Nucleus accumbens (tissue), 56 donors: ENCODE results near the gene OR7D4.
A peak's percentile ranks its signal among the peaks of the same experiment; 100 is the strongest.
"Not testable (repeated sequence)": the region's sequence is repeated elsewhere in the genome, so short reads cannot be mapped to it uniquely, and the experiment has no call there.

Experiments
- DNase-seq, 56 donors: peaks; one replicate each; lab custom pipeline; 2025; lab: John Stamatoyannopoulos, UW

The OR7D4 gene

DNA sequence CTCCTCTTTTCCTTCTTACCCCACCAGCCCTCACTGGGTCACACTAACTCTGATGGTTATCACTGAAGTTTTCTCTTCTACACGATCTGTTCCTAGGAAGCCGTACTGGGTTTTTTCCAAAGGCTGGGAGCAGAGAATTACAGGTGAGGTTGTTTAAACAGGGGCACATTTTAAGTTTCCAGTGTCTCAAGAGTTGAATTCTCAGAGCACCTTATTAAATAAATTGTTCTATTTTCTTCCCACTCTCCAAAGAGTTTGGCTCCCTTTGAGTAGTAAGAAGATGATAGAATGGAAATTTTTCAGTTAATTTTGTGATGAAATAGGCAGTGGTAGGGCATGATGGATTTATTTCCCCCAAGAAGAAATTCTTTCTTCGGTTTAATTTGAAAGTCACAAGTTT is at the start of gene OR7D4:
Gene OR7D4, minus strand, starts transcription at position 101 of the 400 bp plus-strand sequence. CDS start 4,752 bp downstream, outside the sequence.
- no peak for DNase-seq

DNA sequence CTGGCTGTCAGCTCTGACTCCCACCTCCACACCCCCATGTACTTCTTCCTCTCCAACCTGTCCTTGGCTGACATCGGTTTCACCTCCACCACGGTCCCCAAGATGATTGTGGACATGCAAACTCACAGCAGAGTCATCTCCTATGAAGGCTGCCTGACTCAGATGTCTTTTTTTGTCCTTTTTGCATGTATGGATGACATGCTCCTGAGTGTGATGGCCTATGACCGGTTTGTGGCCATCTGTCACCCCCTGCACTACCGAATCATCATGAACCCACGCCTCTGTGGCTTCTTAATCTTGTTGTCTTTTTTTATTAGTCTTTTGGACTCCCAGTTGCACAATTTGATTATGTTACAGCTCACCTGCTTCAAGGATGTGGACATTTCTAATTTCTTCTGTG is 31.8 kb upstream of the OR7D4 start:
- no peak for DNase-seq

DNA sequence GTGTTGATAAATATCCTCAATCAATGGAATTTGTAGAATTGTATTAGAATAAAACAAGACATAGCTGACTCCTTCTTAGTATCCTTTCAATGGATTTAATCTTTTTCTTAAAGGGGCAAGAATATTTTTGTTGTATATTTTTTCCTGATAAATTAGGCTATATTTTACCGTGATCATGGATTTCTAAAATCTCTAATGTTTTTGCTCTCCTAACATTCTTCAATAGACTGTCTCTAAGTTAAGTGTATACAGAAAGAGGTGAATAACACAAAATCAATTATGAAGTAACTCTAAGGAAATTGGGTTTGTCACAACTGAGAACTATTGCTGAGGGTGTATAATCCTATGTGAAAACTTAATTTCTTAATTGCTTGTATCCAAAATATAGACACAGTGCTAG is 31.2 kb upstream of the OR7D4 start, which contains the start of gene OR7E24:
Gene OR7E24, plus strand, starts transcription at position 301 of the 400 bp plus-strand sequence. CDS start 114 bp downstream, outside the sequence.
- no peak for DNase-seq

DNA sequence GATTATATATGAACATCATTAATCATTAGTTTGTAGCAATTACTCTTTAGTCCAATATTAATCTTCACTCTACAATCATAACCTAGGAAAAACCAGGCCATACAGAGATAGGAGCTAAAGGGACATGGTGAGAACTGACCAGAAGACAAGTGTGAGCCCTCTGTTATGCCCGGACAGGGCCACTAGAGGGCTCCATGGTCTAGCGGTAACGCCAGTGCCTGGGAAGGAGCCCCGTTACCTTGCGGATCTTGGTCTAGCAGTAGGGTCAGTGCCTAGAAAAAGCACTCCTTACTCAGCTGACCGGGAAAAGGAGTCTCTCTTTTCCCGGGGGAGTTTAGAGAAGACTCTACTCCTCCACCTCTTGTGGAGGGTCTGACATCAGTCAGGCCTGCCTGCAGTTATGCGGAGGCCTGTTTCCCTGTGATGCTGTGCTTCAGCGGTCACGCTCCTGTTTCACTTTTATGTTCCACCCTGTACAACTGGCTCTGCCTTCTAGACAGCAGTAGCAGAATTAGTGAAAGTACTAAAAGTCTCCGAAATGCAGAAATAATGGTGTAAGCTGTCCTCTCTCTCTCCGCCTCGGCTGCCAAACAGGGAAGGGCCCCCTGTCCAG is 13.8 kb downstream of the OR7D4 start:
- peak in 49 of 56 donors; percentile 0 to 77 (median 16) for DNase-seq

DNA sequence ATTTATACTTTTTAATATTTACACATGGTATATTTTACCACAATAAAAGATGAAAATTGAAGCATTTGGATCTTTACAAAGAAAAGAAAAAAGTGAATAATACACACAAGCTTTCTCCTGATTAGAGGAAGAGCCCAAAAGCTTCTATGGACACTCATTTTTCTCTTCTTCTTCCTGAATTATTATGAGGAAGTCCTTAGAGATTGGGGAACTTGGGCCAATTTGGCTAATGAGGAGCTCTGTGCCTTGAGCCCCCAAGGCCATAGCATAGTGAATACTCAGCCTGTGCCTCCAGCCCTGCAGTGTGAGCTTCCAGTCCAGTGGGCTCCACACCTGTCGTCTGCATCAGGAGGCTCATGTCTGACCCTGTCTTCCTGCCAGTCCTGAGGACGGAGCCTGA is 21.3 kb downstream of the OR7D4 start:
- DNase-seq = not testable (repeated sequence)

DNA sequence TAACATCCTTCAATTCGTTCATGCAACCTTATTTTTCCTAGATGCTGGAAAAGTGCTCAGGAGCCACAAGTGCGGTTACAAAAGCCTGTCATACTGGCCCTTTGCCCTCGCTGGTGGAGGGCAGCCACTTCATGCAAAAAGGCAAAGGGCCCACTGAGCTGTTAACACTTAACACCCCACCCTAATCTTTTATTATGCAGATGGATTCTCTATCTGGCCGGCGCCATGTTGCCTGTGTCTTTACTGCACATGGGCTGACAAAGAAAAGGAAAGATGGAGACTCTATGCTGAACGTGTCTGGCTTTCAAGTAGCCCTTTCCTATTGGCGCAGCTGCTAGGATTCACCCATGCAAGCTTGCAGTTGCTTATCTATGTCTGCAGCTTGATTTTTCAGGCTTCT is 29.9 kb downstream of the OR7D4 start:
- no peak for DNase-seq

DNA sequence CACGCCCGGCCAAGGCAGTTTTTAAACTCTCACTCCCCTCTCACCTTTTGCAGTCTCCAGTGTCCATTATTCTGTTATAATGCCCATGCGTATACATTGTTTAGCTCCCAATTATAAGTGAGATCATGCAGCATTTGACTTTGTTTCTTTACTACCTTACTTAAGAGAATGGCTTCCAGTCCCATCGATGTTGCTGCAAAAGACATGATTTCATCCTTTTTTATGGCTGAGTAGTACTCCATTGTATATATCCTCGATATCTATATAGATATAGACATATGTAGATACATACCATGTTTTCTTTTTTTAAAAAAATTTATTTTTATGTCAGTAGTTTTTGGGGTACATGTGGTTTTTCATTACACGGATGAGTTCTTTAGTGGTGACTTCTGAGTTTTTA is 32.2 kb downstream of the OR7D4 start:
- no peak for DNase-seq

DNA sequence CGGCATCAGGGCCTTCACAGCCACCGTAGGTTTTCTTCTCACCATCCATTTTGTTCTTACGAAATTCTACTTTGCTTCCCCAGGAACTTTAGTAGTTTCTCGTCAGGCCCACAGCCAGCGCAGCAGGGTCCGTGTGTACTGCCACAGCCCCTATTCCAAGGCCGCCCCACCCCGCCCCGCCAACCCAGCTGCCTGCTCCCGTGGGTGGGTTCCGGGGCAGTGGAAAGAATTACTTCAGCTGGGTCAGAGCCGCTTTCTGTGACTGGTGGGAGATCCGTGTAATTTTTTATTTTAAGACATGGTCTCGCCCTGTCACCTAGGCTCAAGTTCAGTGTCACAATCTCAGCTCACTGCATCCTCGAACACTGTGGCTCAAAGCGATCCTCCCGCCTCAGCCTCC is 36.4 kb downstream of the OR7D4 start:
- no peak for DNase-seq

DNA sequence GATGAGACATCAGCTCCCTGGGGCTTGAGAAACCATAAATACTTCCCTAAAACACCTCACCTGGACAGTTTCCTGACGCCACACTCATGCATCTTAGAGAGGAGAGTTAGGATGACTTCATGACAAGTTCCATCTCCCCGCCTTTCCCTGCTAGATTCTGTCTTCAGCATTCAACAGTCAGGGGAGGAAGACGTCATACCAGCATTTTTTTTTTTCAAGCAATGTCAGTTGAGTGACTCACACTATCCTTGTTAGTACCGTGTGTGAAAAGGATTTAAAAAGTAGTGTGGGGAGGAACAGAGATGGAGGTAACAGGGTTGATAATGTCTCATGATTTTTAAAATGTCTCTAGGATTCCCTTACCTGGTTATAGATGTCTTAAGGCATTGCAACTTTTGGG is 40.5 kb downstream of the OR7D4 start, which contains the start of gene OR7D2:
Gene OR7D2, plus strand, starts transcription at position 79 of the 400 bp plus-strand sequence. CDS start 6,803 bp downstream, outside the sequence.
- no peak for DNase-seq

DNA sequence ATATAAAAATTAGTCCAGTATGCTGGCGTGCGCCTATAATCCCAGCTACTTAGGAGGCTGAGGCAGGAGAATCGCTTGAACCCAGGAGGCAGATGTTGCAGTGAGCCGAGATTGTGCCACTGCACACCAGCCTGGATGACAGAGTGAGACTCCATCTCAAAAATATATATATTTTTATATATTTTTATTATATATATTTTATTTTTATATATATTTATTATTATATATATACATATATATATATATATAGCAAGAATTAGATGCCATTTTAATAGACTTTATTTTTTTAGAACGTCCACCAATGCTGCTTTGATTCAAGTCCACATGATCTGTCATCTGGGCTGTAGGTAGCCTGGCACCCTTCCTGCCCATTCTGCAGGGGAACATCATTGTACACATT is 44.1 kb downstream of the OR7D4 start:
- no peak for DNase-seq

DNA sequence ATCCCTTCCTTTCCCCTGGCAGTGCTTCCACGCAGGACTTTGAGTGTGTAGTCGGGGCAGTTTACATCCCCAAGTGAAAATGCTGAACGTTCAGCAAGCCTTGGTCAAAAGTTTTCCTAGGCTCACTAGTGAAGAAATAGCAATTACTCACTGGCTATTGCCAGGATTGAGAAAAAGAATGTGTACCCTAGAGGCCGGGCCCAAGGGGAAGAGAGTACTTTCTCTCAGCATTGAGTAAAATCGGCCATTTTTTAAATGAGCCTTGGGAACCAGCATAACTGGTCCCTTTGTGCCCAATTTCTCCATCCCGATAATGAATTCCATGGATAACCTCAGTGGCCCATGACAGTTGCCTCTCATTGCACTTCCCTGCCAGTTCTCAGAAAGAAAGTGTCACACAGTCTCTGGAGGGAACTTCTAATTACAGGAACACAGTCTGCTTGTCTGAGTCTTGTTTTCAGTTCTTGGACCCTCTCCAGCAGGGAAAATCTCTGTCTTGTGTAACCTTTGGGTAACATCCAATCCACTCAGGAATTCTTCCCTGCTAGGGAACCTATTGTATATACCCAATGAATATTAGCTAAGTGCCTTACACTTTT is 47.9 kb downstream of the OR7D4 start:
- no peak for DNase-seq

DNA sequence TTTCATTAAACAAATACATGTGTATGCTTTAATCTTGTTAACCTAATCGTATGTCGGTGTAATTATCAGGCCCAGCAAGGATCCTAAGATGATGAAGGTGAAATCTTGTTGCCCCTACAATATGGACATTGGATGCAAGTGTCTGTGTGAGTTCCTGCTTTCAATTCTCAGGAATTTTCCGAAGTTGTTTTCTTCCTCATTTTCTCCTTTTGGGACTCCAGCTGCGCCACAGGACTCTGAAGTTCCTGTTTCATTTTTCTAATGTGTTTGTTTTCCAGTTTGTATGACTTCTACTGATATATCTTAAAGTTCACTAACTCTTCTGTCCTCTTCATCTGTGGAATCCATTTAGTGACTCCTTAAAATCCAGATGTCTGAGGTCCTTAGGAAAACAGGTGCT is 52.5 kb downstream of the OR7D4 start:
- no peak for DNase-seq

DNA sequence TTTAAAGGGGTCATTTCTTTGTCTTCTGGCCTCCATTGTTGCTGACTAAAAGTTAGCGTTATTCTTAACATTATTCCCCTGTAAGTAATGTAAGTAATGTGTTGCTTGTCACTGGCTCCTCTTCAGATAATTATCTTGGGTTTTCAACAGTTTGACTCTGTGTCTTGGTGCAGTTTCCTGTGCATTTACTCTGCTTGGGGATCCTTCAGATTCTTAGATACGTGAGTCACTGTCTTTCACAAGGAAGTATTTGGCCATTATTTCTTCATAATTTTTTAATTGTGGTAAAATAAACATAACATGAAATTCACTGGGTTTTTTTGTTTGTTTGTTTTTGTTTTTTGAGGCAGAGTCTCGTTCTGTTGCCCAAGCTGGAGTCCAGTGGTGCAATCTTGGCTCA is 54.1 kb downstream of the OR7D4 start:
- no peak for DNase-seq

DNA sequence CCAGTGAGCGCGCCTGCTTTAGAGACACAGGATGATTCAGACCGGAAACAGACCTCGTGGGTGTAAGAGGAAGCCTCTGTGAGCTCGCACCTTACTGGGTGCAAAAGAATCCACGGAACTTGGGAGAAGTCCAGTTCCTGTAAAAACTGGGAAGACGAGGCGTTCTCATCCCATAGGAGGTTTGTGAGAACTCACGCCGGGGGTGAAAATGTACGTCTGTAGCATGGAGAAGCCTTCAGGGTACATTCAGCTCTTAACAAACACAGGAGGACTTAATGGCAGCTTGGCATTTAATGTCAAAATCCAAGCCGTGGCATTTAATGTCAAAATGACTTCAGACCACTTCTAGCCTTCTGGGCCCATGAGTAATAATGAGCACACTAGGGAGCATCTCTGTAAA is 58.0 kb downstream of the OR7D4 start:
- DNase-seq = no peak
